ENCODE data around the gene NPAS3.

DNA sequence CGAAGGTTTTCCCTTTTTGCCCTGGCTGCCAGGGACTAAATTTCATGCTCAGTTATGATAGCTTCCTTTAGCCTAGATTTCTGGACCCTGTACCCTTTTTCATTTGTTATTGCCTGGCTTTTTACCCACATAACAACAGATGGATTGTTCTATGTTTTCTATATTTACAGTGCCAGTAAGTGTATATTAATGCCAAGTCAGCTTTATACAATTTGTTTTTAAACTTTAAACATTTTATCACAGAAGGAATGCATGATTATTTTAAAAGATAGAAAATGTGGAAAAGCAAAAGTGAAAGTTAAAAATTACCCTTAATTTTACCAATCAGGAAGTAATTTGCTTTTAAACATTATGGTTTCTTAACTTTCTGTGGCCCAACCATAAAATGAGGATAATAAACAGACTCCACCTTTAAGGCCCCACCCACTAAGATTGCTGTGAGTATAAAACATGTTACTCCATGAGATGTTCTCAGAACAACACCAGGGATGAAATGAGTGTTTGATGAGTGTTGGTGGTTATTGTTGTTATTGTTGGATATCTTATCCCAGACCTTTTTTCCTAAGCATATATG lies 515.4 kb downstream of the NPAS3 start:
- no peak for TF ChIP-seq POLR2A (IDR thresholded peaks at IDR 0.05)
- no peak for TF ChIP-seq CTCF (IDR thresholded peaks at IDR 0.05)
